A673 (cell line): Measurements from ENCODE around the gene CYP3A7.

Experiments
- EZH2 ChIP-seq: fragments of 200-600 bp; sonication (generic); IDR thresholded peaks from 2 replicates; pipeline ENCODE4 v1.6.1; 2017; ENCODE audit warnings: borderline replicate concordance, low read depth, mild to moderate bottlenecking, mixed read lengths, antibody characterized with exemption, low read length; ENCODE audit not compliant: poor library complexity, severe bottlenecking
- TF ChIP-seq, protein P1 (sequence below): fragments of 300-800, 200-600 bp; sonication (generic); conservative IDR thresholded peaks from 2 replicates; pipeline ENCODE4 v1.5.1; 2017; ENCODE audit warnings: low read depth, mild to moderate bottlenecking, antibody characterized with exemption, low read length, moderate library complexity, mixed read lengths

DNA sequence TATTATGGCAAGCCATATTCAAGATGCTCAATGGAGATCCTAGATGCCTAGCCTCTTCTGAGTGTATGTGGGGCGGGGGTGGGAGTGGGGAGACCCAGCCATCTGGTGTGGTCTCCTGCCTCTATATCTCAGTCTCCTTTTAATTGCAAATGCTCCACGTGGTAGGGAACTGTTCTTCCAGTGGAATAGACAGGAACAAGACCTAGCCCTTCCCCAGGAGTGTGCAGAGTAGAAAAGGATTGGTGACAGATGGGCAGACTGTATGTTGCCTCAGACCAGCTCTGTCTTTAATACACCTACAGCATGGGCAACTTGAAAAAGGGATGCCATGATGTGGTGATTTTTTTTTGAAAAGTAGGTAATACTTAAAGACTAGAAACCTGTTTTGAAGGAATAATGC is 67.8 kb downstream of the CYP3A7 start:
- TF ChIP-seq, protein P1, sequence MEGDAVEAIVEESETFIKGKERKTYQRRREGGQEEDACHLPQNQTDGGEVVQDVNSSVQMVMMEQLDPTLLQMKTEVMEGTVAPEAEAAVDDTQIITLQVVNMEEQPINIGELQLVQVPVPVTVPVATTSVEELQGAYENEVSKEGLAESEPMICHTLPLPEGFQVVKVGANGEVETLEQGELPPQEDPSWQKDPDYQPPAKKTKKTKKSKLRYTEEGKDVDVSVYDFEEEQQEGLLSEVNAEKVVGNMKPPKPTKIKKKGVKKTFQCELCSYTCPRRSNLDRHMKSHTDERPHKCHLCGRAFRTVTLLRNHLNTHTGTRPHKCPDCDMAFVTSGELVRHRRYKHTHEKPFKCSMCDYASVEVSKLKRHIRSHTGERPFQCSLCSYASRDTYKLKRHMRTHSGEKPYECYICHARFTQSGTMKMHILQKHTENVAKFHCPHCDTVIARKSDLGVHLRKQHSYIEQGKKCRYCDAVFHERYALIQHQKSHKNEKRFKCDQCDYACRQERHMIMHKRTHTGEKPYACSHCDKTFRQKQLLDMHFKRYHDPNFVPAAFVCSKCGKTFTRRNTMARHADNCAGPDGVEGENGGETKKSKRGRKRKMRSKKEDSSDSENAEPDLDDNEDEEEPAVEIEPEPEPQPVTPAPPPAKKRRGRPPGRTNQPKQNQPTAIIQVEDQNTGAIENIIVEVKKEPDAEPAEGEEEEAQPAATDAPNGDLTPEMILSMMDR = no peak
- TF ChIP-seq EZH2 = no peak
